Measurements from ENCODE around the gene VAV1. TPM values are rescaled to one million over a fixed set of nuclear protein-coding genes. Genes with fewer than 3 reads are reported as not detected.
A peak's percentile ranks its signal among the peaks of the same experiment; 100 is the strongest.

VAV1 gene
- total and polyA plus RNA-seq, 9 of the 15 experiments (the other 6 are each of a cell fraction or from before 2014, with no cell fraction given): 0.46 to 20.1 (median 11.1) TPM

DNA sequence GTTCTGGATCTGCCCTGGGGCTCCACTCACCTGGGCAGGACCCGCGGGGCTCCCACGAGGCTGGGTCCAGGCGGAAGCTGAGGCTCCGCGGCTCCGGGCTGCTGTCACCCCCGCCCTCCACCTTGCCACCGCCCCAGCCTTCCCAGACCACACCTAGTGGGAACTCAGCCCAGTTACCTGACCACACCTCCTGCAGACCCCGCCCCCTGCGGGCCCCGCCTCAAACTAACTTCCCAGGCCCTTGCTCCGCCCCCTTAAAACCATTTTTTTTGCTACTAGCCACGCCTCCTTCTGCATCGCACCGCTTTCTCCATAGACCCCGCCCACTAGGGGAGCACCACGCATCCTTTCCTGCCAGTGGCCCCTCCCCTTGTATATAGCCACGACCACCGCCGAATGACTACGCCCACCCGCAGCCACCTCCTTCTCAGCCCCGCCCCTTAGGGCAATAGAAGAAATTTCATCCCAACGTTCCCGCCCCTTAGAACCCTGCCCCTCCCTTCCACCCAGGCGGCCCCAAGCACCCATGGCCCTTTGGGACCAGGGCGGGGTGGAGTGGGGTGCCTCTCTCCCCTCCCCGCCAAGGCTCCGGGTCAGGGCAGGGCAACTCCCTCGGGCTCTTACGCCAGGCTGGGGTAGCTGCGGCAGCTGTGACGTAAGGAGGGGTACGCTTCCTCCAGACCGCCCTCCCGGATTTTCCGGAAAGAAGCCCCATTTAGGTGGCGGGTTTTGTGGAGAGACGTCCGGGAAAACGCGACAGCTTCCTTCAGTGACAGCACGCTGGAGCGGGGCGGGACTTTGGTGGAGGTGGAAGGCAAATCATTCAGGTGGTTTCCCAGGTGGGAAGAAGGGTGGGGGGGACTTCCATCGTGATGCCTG lies 4.9 kb upstream of the VAV1 start, which contains the start of gene SH2D3A (continued):
- TF ChIP-seq THRB (CRISPR knock-in tag; conservative IDR thresholded peaks at IDR 0.05) (no peak), NCOA6 (IDR thresholded peaks at IDR 0.05) (no peak), MITF (IDR thresholded peaks at IDR 0.05) (no peak), GTF3C2 (IDR thresholded peaks at IDR 0.05; ENCODE audit: borderline replicate concordance, extremely low read depth, insufficient read length) (no peak), PHF21A (IDR thresholded peaks at IDR 0.05; ENCODE audit: borderline replicate concordance, low read depth) (no peak), ZNF41 (CRISPR knock-in tag; conservative IDR thresholded peaks at IDR 0.05) (no peak), CREM (IDR thresholded peaks at IDR 0.05; ENCODE audit: low read depth) (peak; percentile 80), KLF6 (CRISPR knock-in tag; IDR thresholded peaks at IDR 0.05; ENCODE audit: borderline replicate concordance) (no peak), ZNF717 (CRISPR knock-in tag; IDR thresholded peaks at IDR 0.05) (no peak), FUS (optimal IDR thresholded peaks at IDR 0.05; ENCODE audit: low read depth, low read length) (no peak), LEF1 (IDR thresholded peaks at IDR 0.05) (no peak), SLC30A9 (CRISPR knock-in tag; IDR thresholded peaks at IDR 0.05) (no peak), ZNF507 (tag; conservative IDR thresholded peaks at IDR 0.05) (no peak), ZNF639 (CRISPR knock-in tag; conservative IDR thresholded peaks at IDR 0.05 in 1 of 2, IDR thresholded peaks at IDR 0.05 in 1 of 2) (no peak), TAL1 (IDR thresholded peaks at IDR 0.05) (no peak), ZNF12 (CRISPR knock-in tag; IDR thresholded peaks at IDR 0.05) (no peak), TAF9B (IDR thresholded peaks at IDR 0.05; ENCODE audit: partially characterized antibody) (no peak), POLR2H (tag; IDR thresholded peaks at IDR 0.05; ENCODE audit: low read depth) (no peak), BRCA1 (IDR thresholded peaks at IDR 0.05) (no peak), BRCA1 (CRISPR knock-in tag; IDR thresholded peaks at IDR 0.05) (0 out of 2 replicates have a peak, but pooled peaks have one; percentile 87)
- TF ChIP-seq, protein P1, sequence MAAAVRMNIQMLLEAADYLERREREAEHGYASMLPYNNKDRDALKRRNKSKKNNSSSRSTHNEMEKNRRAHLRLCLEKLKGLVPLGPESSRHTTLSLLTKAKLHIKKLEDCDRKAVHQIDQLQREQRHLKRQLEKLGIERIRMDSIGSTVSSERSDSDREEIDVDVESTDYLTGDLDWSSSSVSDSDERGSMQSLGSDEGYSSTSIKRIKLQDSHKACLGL (CRISPR knock-in tag; IDR thresholded peaks at IDR 0.05; ENCODE audit: borderline replicate concordance, poor library complexity, severe bottlenecking): no peak

All from K562 (cell line).